GM04503 (cell line): ENCODE measurements around the gene KLF4.

ENCODE experiments used
- DNase-seq: peaks from one replicate; pipeline ENCODE4 v3.0.0-alpha.2; 2012; ENCODE audit warnings: low read depth

Gene KLF4

DNA sequence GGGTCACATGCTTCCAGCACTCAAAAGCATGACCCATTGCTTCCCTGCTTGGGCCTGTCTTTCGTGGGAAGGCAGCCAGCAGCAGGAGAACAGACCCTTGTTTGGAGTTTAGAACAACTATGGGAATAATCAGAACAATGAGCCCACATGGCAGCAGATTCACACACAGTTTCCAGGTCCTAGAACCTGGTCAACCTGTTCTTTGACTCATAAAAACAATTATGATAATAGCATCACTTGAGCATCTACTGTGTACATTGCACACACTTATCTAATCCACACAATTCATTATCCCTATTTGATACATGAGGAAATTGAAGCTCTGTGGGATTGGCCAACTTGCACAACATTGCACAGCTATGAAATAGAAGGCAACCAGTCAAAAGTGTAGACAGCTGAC, 41.7 kb downstream of the KLF4 start:
- no peak for DNase-seq

DNA sequence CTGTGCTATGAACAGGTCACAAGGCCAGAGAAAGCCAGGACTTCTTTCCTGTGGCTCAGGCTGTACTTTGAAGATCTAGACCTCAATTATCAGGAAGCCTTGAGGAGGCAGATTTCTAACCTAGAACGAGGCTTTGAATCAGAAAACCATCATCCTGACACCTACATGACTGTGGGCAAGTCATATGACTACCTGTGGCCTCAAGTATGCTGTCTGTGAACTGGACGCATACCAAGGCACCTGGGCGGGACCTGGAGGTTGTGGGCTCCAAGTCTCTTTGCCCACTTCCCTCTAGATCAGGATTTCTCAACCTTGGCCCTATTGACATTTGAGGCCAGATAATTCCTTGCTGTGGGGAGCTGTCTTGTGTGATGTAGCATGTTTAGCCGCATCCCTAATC, 42.5 kb downstream of the KLF4 start:
- DNase-seq: no peak

DNA sequence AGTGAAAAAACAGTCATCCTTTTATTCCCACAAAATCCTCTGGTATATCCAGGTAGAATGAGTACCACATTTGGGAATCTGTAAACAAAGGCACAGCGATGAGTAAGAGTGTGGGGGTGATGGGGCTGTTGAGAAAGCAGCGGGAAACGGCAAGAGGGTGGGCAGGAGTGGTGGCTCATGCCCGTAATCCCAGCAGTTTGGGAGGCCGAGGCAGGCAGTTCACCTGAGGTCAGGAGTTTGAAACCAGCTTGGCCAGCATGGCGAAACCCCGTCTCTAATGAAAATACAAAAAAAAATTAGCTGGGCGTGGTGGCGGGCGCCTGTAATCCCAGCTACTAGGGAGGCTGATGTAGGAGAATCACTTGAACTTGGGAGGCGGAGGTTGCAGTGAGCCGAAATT, 43.1 kb downstream of the KLF4 start:
- DNase-seq: no peak

DNA sequence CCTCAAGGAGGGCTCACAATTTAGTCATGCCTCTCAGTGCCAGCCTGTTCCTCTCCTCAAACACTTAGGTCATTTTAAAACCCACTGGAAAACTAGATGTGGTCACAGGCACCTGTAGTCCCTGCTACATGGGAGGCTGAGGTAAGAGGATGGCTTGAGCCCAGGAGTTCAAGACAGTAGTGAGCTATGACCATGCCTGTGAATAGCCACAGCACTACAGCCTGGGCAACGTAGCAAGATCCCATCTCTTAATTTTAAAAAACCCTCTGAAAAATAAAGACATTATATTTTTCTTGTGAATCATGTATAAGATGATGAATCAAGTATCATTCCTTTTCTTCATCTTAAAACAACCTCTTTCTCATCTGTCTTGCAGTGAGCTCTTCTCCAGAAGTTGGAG, 45.8 kb downstream of the KLF4 start:
- DNase-seq: no peak

GRCh38 chr9:107439991-107440456, 49.5 kb downstream of the KLF4 start:
- DNase-seq: no peak

DNA sequence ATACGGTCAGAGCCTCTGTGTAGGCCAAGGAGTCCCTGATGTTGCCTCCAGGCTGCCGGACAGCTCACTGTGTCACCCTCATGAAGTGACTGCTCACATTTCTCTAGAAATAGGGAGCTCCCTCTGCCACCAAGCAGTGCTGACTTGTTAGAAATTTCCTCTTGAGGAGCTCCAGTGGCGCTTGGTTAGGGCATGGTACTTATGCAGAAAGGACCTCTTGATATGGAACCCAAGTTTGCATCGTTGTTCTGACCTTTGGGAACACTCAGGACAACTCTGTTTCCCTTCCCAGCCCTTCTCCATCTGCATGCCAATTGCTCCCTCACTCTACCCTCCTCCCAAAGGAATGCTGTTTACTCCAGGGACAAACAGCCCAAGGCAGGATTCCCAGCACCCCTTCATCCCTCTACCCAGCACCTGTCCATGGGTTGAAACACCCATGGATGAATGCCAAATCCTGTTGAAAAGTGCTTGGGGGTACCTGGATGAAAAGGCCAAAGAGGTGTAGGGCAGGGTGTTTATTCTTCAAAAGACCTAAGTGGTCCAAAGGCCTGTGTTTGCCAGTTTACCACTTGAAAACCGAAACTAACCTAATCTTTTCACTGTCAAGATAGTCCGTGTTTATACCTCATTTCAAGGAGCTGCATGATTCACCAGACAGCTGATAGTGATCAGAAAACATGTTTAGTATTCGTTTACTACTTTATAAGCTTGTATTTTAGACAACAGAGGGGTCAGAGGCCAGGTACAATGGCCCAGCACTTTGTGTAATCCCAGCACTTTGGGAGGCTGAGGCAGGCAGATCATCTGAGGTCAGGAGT, 51.1 kb downstream of the KLF4 start:
- DNase-seq: no peak

DNA sequence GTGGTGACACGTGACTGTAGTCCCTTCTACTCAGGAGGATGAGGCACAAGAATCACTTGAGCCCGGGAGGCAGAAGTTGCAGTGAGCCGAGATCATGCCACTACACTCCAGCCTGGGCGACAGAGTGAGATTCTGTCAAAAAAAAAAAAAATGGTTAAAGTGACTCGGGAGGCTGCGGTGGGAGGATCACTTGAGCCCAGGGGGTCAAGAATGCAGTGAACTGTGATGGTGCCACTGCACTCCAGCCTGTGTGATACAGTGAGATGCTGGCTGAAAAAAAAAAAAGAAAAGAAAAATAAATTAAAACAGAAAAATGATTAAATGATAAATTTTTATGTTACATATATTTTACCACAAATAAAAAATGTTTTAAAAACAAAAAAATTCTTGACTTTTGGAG, 51.9 kb downstream of the KLF4 start:
- no peak for DNase-seq

GRCh38 chr9:107435415-107435814, 54.2 kb downstream of the KLF4 start:
- DNase-seq: no peak
